ENCODE measurements around the gene NLRC5. TPM values are rescaled to one million over a fixed set of nuclear protein-coding genes. Genes with fewer than 3 reads are reported as not detected.

The NLRC5 gene
- 6.4 TPM for total RNA-seq

DNA sequence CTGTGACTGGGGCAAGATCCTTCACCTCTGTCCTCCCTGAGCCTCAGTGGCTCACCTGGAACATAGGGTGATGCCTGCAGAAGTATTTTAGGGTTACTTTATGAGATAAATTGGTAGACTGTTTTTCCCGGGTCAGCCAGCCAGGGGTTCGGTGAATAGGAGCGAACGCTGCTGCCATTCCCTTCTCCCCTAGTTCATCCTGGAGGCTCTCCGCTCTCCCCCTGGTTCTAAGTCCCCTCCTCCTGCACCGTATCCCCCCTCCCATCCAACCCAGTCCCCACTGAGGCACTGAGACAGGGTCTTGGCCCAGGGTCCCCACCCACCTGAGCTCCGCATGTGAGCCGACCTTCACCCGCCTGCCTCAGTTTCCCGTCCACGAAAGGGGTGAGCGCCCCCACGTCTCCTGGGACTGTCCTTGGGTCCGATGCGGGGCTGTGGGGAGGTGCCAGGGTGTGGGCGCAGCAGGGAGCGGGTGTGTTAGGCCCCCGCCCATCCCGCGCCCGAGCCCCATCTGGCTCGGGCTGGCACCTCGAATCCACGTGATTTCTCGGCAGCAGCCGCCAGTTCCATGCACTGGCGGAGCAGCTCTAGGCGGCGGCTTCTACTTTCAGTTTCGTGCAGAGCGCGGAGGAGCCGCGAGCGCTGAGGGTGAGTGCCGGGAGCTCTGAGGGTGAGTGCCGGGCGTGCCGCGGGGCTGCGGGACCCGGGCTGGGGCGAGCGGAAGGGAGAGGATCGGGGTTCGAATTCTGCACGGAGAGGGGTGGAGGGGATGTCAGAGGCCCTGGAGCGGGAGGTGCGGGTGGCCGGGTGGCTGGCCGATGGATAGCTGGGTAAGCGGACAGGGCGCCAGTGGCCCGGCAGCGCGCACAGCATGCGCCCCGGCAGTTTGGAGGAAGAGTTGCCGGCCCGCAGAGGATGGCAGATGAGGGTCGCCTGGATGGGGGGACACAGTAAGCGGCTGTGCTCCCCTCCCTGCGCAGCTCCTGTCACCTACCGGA is at the start of gene NLRC5:
Gene NLRC5, plus strand, starts transcription at position 610 of the 998 bp plus-strand sequence. CDS start 31,156 bp downstream, outside the sequence.
- peak; percentile 94 for ATAC-seq
- DNase-seq (ENCODE audit: low spot score): peak; percentile 88

- DNase-seq (ENCODE audit: low spot score): no peak
- no peak for ATAC-seq
Measured at GRCh38 chr16:56939801-56940200, 49.6 kb upstream of the NLRC5 start.

DNA sequence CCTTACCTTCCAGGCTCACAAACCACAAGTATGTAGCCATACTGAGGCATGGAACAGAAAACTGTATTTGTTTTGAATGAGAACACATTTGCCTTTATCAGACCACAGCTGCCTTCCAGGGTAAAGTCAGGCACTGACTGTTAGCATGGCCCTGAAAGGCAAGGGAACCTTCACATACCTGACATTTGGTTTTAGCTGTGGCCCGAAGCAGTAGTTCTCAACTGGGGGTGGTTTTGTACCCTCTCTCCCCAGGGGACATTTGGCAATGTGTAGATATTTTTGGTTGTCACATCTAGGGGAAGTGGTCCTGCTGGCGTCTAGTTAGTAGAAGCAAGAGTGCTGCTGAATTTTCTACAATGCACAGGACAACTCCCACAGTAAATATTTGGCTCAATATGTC is 48.3 kb upstream of the NLRC5 start:
- ATAC-seq: no peak
- DNase-seq (ENCODE audit: low spot score): no peak

DNA sequence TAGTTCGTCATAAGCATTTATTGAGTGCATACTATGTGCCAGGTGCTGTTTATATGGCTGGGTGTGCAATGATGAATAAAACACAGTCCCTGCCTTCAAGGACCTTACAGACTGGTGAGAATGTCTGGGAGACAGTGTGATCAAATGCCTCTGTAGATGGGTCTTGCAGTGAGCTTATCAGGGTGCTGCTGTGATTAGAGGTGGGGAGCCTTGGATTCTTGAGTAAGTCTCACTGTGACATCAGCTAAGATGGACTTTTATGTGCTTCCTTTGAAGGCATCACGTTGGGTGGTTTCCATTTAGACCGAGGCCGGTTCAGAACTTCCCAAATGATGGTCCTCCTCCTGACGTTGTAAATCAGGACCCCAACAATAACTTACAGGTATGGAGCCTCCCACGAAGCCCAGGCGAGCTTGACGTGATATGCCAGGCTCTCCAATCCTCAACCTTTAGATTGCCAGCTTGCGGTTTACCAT is 47.5 kb upstream of the NLRC5 start:
- no peak for ATAC-seq
- no peak for DNase-seq (ENCODE audit: low spot score)

GRCh38 chr16:56943761-56944375 is 45.5 kb upstream of the NLRC5 start:
- DNase-seq (ENCODE audit: low spot score): no peak

GRCh38 chr16:56944954-56945839 is 44.2 kb upstream of the NLRC5 start:
- no peak for DNase-seq (ENCODE audit: low spot score)
- no peak for ATAC-seq

More at GRCh38 chr16:56943761-56944375, 45.5 kb upstream of the NLRC5 start:
- ATAC-seq: no peak

DNA sequence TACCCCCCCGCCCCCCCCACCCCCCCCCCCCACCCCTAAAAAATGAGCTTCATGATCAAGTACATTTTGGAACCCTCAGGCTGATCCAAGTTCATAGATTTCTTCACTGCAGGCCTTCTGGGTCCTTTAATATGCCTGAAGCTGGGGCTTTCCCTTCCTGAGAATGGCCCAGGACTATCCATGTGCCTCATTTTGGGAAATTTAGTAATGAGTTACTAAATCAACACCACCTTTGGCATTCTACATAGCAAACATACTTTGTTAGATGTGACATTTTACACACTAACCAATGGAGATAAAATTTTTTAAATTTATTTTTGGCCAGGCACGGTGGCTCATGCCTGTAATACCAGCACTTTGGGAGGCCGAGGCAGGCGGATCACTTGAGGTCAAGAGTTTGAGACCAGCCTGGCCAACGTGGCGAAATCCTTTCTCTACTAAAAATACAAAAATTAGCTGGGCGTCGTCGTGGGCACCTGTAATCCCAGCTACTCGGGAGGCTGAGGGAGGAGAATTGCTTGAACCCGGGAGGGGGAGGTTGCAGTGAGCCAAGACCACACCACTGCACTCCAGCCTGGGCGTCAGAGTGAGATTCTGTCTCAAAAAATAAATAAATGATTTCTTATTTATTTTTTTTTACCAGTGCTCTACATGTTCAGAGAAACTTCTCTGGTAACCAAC is 43.4 kb upstream of the NLRC5 start:
- DNase-seq (ENCODE audit: low spot score) (no peak), ATAC-seq (peak; percentile 16)

DNA sequence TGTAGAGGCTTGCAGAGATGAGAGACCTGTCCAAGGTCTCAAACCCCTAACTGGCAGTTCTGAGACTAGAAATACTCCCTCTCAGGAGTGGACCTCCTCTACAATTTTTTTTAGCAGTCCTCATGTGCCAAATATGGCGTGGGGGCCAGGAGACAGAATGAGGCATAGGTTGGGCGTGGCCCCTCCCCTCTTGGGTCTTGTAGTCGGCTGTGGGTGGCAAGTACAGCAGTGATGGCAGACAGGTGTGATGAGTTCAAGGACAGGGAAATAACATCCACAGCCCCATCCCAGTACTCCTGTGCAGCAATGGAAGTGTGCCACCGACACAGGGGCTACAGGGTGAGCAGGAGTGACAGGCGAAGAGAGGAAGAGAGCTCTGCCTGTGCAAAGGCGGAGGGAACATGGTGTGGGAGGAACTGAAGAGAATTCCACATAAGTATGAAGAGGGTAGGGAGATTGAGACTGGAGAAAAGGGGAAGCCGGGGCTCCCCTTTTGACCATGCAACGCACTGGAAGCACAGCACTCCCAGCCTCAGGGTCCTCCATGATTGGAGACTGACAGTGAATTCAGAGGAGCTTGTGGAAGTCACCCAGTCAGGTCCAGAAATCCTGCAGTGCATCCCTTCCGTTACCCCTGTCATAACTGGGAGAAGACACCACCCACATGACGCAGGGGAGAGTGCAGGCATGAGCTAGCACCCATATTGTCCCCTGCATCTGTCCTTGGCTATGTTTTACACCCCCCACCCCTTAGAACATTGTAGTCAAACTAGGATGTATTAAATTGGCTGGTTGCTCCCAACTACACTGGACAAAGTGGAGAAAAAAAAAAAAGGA is 42.4 kb upstream of the NLRC5 start:
- ATAC-seq: peak; percentile 3
- DNase-seq (ENCODE audit: low spot score): no peak

- ATAC-seq (no peak), DNase-seq (ENCODE audit: low spot score) (no peak)
Measured at GRCh38 chr16:56947604-56947995, 41.8 kb upstream of the NLRC5 start.

DNA sequence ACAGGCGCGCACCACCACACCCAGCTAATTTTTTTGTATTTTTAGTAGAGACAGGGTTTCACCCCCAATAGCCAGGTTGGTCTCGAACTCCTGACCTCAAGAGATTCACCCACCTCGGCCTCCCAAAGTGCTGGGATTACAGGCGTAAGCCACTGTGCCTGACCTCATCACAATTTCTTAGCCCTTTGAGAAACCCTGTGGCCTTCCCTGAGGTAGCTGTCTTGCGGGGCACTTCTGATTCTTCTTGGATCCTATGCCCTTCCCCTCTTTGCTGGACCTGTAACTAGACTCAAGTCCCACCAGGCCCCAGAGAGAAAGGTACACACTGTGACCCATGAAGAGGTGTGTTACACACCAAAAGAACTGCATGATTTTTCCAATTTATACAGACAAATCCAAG is 41.1 kb upstream of the NLRC5 start:
- DNase-seq (ENCODE audit: low spot score) (no peak), ATAC-seq (no peak)

DNA sequence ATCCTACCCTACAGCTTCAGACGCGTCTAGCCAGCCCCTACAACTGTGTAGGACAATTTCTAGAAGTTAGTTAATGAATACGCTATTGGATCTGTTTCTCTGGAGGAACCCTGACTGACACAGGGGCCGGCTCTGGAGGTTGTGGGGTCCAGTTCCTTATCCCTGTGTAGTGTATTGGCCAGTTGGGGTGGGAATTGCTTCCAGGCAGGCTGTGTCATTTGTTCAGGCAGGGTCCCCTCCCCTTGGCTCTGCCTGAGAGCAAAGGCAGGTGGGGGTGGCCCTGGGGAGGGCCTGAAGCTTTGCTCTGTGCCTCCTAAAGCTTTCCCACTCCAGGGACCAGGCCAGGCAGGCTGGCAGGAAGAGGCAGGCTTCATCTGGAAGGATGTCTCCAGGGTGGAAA is 39.3 kb upstream of the NLRC5 start:
- DNase-seq (ENCODE audit: low spot score) (no peak), ATAC-seq (no peak)

- ATAC-seq: peak; percentile 3
Measured at GRCh38 chr16:56950455-56950854, 38.9 kb upstream of the NLRC5 start.

DNA sequence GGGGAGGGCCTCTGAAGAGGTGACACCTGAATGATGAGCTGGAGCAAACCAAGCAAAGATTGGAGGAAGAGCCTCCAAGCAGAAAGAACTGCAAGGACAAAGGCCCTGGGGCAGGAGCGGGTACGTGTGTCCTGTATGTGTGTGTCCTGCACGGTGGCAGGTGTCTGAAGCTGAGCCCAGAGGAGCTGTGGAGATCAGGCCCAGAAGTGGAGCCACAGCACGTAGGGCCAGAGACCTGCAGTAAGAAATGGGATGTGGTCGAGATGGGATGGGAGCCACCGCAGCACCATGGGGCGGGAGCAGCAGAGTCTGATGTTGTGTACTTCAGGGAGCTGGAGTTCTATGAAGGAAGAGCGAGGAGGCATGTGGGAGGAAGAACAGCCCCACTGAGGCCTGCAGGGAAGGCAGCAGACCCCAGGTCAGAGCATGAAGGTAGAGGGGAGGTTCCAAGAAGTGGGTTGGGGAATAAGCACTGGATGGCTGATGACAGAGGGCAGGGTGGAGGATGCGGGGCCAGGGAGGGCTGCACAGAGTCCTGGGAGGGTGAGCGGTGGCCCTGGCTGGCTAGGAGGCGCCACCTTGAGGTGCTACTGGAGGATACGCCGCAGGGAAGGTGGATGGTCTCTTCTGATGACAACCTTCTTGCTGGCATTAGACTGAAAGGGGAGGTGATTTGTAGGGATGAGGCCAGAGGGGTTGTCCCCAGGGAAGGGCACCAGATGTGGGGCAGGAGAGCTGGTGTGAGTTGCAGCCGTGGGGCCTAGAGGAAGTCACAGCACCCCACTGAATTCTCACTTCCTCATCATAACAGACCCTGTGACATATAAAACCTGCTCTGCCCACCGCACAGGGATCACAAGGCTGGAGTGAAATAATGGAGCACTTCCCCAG is 38.2 kb upstream of the NLRC5 start:
- DNase-seq (ENCODE audit: low spot score) (no peak), ATAC-seq (peak; percentile 79)

More at GRCh38 chr16:56950455-56950854, 38.9 kb upstream of the NLRC5 start:
- DNase-seq (ENCODE audit: low spot score): no peak

GRCh38 chr16:56953006-56953405 is 36.4 kb upstream of the NLRC5 start:
- ATAC-seq: no peak
- DNase-seq (ENCODE audit: low spot score): no peak

- DNase-seq (ENCODE audit: low spot score) (no peak), ATAC-seq (no peak)
Measured at GRCh38 chr16:56956076-56956475, 33.3 kb upstream of the NLRC5 start.

DNA sequence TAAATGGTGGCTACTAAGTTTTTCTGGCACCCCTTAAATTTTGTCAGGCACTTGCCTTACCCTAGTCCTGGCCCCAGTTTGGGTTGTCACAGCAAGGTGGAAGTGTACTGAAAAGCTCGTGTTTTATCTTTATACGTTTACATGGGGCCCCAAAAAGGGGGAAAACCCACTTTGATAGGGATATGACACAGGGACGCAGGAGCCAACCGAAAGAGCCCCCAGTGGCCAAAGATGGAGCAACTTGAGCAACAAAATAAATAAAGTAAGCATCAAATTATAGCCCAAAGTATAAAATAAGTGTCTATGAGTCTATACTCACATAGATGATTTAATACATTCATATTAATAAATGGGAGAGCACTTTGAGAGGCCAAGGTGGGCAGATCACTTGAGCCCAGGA is 32.6 kb upstream of the NLRC5 start:
- no peak for ATAC-seq
- no peak for DNase-seq (ENCODE audit: low spot score)

- ATAC-seq (peak; percentile 9), DNase-seq (ENCODE audit: low spot score) (no peak)
Measured at GRCh38 chr16:56960681-56961281, 28.6 kb upstream of the NLRC5 start.

DNA sequence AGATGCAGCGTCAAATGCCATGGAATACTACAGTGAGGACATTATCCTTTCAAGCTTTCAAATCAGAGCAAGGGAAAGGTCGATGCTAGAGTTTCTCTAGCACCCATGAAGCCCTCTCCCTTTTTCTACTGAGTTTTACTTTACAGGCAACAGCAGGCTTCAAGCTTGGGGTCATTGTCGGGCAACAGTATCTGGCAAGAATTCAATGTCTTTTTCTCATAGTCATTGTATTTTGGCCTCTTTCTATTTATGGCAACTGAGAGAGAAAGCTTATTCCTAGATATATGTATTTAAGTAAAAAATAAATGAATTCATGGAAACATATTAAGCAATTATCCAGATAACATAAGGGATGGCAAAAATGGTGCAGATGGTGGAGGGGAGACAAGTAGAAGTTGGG is 28.0 kb upstream of the NLRC5 start:
- DNase-seq (ENCODE audit: low spot score) (no peak), ATAC-seq (peak; percentile 23)

Measured in left lobe of liver (tissue), 2 donors.